ENCODE results near the gene RNF227. TPM values are rescaled to one million over a fixed set of nuclear protein-coding genes. Genes with fewer than 3 reads are reported as not detected.

RNF227 gene
- total and polyA plus RNA-seq, 10 of the 15 experiments (the other 5 are each of a cell fraction or from before 2014, with no cell fraction given) = 0.49 to 5.0 (median 1.3) TPM

- TF ChIP-seq HSF1 (IDR thresholded peaks at IDR 0.05; ENCODE audit: low read depth, low read length) (no peak), E4F1 (IDR thresholded peaks at IDR 0.05; ENCODE audit: borderline replicate concordance, partially characterized antibody) (no peak), HDAC2 (IDR thresholded peaks at IDR 0.05) (no peak), ZBTB33 (IDR thresholded peaks at IDR 0.05) (no peak), TCF7 (IDR thresholded peaks at IDR 0.05; ENCODE audit: borderline replicate concordance) (no peak), REST (IDR thresholded peaks at IDR 0.05; ENCODE audit: low read depth, low read length) (no peak), BRCA1 (IDR thresholded peaks at IDR 0.05; ENCODE audit: low read depth, low read length) (no peak), SREBF1 (IDR thresholded peaks at IDR 0.05; ENCODE audit: low read length) (no peak), SPI1 (IDR thresholded peaks at IDR 0.05; ENCODE audit: borderline replicate concordance, insufficient read depth, low read depth, low read length) (no peak)
These were observed 13.3 kb upstream of the RNF227 start, which contains the start of gene KCNAB3 (continued) for GRCh38 chr17:7929158-7930023.

Data from GM12878 (cell line).